Limb (tissue), 2 donors: ENCODE measurements around the gene DDT.
"Not testable (repeated sequence)": the region's sequence is repeated elsewhere in the genome, so short reads cannot be mapped to it uniquely, and the experiment has no call there.

ENCODE experiments used
- DNase-seq, 2 donors: peaks; one replicate each; pipeline ENCODE4 v3.0.0-alpha.2; 2016; ENCODE audit errors: extremely low spot score in 2 of 2

DDT gene

GRCh38 chr22:23953485-23953884 is 20.8 kb downstream of the DDT start:
- not testable (repeated sequence) for DNase-seq

GRCh38 chr22:23952794-23953405 is 21.3 kb downstream of the DDT start:
- not testable (repeated sequence) for DNase-seq

- DNase-seq, result not testable (repeated sequence)
Observed at GRCh38 chr22:23951383-23951782, 22.9 kb downstream of the DDT start.

DNA sequence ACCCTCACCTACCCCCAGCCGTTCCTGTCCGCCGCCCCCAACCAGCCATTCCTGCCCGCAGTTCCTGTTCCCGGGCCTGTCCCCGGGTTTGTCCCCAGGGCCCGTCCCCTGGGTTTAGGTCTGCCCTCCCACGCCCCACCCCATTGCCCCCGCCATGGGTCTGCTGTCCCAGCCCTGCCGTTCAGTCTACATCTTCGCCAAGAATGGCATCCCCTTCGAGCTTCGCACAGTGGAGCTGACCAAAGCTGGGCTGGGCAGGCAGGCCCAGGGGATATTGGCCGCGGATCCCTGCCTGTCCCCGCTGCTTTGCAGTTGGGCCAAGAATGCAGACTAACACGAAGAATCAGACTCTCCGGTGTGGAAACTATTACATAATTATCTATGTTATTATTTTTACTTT is 24.5 kb downstream of the DDT start:
- DNase-seq, result not testable (repeated sequence)

DNA sequence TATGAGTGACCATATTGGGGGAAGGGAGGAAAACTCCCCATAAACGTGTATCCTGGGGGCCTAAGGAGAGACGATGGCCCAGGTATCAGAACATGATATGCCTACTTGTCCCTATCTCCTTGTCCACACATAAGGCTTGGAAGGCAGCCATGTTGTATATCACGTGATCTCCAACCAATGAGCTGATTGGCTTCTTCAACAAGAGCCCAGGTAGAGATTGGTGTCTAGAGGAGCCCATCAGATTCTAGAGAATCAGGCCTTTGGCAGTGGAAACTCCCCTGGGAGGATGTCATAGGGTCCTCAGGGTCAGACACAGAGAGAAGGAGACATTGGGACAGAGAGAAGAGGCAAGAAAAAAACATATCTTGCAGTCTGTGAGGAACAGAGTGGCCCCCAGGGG is 26.9 kb downstream of the DDT start:
- DNase-seq, result not testable (repeated sequence)

DNA sequence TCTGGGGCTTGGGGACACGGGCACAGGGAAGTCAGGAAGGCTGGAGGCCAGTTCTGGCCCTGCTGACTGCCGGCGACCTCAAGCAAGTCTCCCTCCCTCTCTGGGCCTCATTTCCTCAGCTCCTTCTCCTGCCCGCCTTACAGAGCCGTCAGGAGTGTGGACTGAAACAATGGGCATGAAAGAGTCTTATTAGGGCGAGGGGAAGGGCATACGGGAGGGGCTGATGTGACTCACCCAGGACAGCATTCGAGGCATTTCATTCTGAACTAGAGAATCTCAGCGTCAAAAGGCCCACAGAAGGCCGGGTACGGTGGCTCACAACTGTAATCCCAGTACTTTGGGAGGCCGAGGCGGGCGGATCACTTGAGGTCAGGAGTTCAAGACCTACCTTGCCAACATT is 34.1 kb downstream of the DDT start:
- not testable (repeated sequence) for DNase-seq

DNA sequence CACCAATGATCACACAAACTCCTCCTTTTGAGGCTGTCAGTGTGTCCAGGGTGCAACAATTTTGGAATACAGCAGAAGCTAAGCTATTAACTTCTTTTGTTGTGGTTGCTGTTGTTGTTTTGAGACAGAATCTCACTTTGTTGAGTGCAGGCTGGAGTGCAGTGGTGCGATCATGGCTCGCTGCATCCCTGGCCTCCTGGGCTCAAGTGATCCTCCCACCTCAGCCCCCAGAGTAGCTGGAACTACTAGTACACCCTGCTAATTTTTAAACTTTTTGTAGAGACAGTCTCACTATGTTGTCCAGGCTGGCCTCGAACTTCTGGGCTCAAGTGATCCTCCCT is 35.3 kb downstream of the DDT start:
- no peak for DNase-seq

DNA sequence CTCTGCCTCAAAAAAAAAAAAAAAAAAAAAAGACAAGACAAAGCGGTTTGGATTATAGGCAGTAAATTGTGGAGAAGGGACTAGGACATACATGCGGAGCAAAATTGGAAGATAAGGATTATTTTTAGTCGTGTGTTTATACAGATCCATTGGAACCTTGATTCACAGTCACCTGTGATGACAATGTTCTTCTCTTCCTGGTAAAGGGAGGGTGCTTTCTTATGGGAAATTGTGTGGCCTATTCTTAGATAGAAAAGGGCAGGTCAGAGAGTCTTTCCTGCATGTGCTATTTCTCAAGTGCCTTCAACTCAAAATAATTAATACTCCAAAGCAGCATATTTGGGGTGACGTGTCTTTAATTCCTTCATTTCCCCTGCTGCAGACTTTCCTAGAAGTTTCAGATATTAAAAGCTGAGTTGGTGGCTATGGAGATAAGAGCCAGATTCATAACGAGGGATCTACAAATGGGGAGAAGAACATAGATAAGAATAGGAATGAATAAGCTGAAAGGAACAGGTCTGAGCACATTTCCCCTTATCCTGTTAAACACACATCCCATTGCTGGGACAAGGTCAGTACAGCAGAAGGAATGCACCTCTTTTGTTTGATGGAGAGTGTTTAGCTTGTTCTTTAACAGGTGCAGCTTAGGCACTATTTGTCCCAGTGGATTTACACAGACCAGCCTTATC is 35.8 kb downstream of the DDT start:
- DNase-seq, result no peak

GRCh38 chr22:23926561-23926960 is 47.7 kb downstream of the DDT start:
- no peak for DNase-seq

- DNase-seq, result no peak
Observed at GRCh38 chr22:23925020-23925606, 49.1 kb downstream of the DDT start.

DNA sequence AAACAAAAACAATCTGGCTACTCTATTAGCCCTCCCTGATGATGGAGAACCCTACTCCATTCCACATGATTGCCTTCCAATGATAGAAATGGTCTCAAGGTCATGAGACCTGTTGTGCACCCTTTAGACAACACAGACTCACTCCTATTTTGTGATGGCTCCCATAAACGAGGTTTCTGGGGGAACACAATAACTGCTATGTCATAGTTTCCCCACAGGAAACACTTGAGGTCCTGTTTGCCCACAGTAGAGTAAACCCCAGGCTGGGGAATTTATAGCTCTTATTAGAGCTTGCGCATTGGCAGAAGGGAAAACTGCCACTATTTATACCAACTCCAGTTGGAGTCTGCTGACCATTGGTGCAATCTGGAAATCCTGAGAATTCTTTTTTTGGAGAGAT is 51.3 kb downstream of the DDT start:
- no peak for DNase-seq

DNA sequence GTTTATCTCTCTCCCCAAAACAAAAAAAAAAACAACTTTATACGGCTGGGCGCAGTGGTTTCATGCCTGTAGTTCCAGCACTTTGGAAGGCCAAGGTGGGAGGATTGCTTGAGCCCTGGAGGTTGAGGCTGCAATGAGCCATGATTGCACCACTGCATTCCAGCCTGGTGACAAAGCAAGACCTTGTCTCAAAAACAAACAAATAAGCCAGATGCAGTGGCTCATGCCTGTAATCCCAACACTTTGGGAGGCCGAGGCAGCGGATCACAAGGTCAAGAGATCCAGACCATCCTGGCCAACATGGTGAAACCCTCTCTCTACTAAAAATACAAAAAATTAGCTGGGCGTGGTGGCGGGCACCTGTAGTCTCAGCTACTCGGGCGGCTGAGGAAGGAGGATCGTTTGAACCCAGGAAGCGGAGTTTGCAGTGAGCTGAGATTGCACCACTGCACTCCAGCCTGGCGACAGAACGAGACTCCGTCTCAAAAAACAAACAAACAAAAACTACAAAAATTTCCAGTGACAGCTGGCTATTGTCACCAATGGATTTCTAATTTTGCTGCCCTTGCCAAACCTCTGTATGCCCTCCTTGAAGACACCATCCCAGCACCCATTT is 52.5 kb downstream of the DDT start:
- not testable (repeated sequence) for DNase-seq
